Prostate gland (tissue), 2 donors: ENCODE measurements around the gene SON. TPM values are rescaled to one million over a fixed set of nuclear protein-coding genes. Genes with fewer than 3 reads are reported as not detected.
"Not testable (repeated sequence)": the region's sequence is repeated elsewhere in the genome, so short reads cannot be mapped to it uniquely, and the experiment has no call there.

ENCODE experiments used
- DNase-seq: peaks from one replicate; pipeline ENCODE4 v3.0.0-alpha.2; 2019; ENCODE audit warnings: low spot score
- H3K27ac ChIP-seq, 2 donors: fragments of 200-600 bp; sonication (generic); 2 replicates each; pipeline ENCODE4 v1.5.1; 2017 to 2019
- H3K27me3 ChIP-seq: fragments of 200-600 bp; sonication (generic); replicated peaks from 2 replicates; pipeline ENCODE4 v1.5.1; 2019; ENCODE audit not compliant: insufficient read depth
- H3K36me3 ChIP-seq, 2 donors: fragments of 200-600 bp; sonication (generic); 1 replicate in 1 of 2; 2 replicates in 1 of 2; pipeline versions ENCODE4 v1.5.1 to v1.8.1; 2017 to 2019
- H3K4me1 ChIP-seq: fragments of 200-600 bp; sonication (generic); replicated peaks from 2 replicates; pipeline ENCODE4 v1.5.1; 2019
- H3K4me3 ChIP-seq, 2 donors: fragments of 200-600 bp; sonication (generic); 2 replicates each; pipeline ENCODE4 v1.5.1; 2017 to 2019
- H3K9me3 ChIP-seq: fragments of 200-600 bp; sonication (generic); 2 replicates; pipeline ENCODE4 v1.5.1; 2017
- CTCF ChIP-seq, 4 experiments: fragments of 200-600 bp in 2 of 4; fragments of 450-650 bp in 2 of 4; sonication (generic) in 2 of 4; IDR thresholded peaks; 1 replicate in 3 of 4; 2 replicates in 1 of 4; pipeline ENCODE4 v1.5.1; 2016 to 2019; ENCODE audit warnings: antibody characterized with exemption in 4 of 4, mild to moderate bottlenecking in 2 of 4, moderate library complexity in 2 of 4
- POLR2A ChIP-seq: fragments of 450-650 bp; IDR thresholded peaks from one replicate; pipeline ENCODE4 v1.6.1; 2016; ENCODE audit warnings: antibody characterized with exemption, mild to moderate bottlenecking
- POLR2AphosphoS5 ChIP-seq: sonication (generic); formaldehyde crosslinking; IDR thresholded peaks from one replicate; pipeline ENCODE4 v1.6.1; 2017; ENCODE audit warnings: antibody characterized with exemption
- WGBS: methylation state at CpG from one replicate; pipeline ENCODE4 v1.1.5; 2018; 5-methylcytosine and 5-hydroxymethylcytosine counted together
- intact Hi-C: fragments of 100-400 bp; cut with DNase I; formaldehyde crosslinking; loops from one replicate; pipeline ENCODE4 v1.14.2; 2022
- total RNA-seq, 2 donors: library from RNA; depleted of rRNA; stranded (reverse); fragments of >200 nt; gene quantifications; one replicate each; pipeline ENCODE4 v1.1.0, GENCODE V29; 2016

Gene SON
- total RNA-seq, 2 donors from 2014 or later = 213 to 222 TPM

DNA sequence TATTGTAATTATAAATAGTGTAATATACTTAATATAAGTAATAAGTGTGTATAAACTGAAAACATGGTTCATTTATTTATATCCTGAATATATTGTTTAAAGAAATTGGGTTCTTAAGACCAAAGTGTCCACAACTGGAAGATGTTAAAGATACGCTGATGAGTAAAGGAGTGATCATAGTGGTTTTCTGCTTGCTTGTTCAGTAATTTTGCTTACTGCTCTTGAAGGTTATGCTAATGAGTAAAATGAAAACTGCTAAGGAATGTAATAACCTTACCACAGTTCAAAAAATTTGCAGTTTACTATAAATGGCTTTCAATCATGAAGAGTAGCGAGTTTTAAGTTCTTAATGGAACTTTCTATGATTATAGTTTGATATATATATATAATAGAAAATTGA lies 23.7 kb downstream of the SON start:
- Histone ChIP-seq H3K27me3 (no peaks in the 10 kb centered on the region), H3K4me1 (no peaks in the 10 kb centered on the region), H3K9me3 (no peaks in the 10 kb centered on the region), H3K4me3 (no peak overlapping the region), H3K36me3 (no peaks in the 10 kb centered on the region), H3K27ac (no peak overlapping the region)
- DNase-seq = no peak
- intact Hi-C loops = no loop called here
- TF ChIP-seq POLR2AphosphoS5 (no peak), POLR2A (no peak), CTCF (IDR thresholded peaks at IDR 0.05) (no peak)
- 98% methylated on average over 2 of the region's 2 CpGs for WGBS

DNA sequence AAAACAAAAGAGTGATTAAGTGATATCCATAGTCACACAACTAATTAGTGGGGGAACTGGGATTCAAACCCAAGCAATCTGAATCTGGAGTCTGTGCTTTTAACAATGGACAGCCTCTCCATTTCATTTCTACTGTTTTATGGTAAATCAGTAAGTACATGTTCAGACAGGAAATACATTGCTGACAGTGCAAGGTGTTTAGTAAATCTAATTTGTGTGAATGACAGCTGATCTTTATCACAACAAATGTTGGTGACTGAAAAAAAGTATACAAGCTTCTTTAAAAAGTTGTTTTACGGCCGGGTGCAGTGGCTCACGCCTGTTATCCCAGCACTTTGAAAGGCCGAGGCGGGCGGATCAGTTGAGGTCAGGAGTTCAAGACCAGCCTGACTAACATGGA lies 25.1 kb downstream of the SON start:
- TF ChIP-seq CTCF (IDR thresholded peaks at IDR 0.05) (no peak), POLR2AphosphoS5 (no peak), POLR2A (no peak)
- H3K36me3 ChIP-seq = no peaks in the 10 kb centered on the region
- 32% methylated on average over 6 of the region's 6 CpGs for WGBS
- H3K4me1 ChIP-seq = no peaks in the 10 kb centered on the region
- no peak overlapping the region for H3K27ac ChIP-seq
- intact Hi-C loops = no loop called here
- no peak for DNase-seq
- no peaks in the 10 kb centered on the region for H3K27me3 ChIP-seq
- H3K9me3 ChIP-seq = no peaks in the 10 kb centered on the region
- no peak overlapping the region for H3K4me3 ChIP-seq

DNA sequence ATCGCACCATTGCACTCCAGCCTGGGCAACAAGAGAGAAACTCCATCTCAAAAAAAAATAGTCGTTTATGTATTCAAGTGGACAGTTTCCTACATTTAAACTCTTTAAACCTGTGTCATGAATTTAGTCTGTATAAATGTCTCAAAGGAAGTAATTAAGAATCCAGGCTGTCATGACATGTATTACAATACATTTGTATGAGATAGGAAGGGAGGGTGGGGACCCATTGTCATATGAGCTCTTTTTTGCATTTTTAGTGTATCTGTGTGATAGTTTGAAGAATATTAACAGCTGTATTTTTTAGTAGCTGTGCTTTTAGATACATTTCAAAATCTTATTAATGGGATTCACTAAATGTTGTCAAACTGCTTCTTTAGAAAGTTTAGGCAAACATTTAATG lies 25.6 kb downstream of the SON start:
- H3K4me1 ChIP-seq = no peaks in the 10 kb centered on the region
- intact Hi-C loops = no loop called here
- no peaks in the 10 kb centered on the region for H3K36me3 ChIP-seq
- no peak for DNase-seq
- H3K27ac ChIP-seq = no peak overlapping the region
- 71% methylated on average over 2 of the region's 2 CpGs for WGBS
- no peaks in the 10 kb centered on the region for H3K27me3 ChIP-seq
- TF ChIP-seq POLR2AphosphoS5 (no peak), POLR2A (no peak), CTCF (IDR thresholded peaks at IDR 0.05) (no peak)
- no peak overlapping the region for H3K4me3 ChIP-seq
- no peaks in the 10 kb centered on the region for H3K9me3 ChIP-seq

DNA sequence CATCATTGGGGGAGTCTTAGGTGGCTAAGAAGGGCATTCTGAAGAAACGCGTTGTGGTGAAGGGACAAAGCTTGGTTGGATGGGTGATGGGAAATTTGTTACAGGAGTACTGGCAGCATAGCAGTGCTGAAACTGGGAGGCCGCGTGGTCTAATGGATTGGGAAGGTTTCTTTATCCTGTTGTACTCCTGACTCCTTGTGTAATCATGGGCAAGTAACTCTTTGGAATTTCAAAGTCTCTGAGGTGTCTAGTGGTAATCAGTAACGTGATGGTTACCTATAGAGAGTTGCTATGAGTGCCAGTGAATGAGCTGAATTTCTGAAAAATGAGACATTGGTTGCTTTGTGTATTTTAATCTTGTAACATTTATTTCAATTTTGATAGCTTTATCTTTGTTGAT lies 27.2 kb downstream of the SON start:
- no peak for DNase-seq
- Histone ChIP-seq H3K27ac (no peak overlapping the region), H3K4me3 (no peak overlapping the region), H3K36me3 (no peaks in the 10 kb centered on the region), H3K27me3 (no peaks in the 10 kb centered on the region), H3K4me1 (no peaks in the 10 kb centered on the region), H3K9me3 (no peaks in the 10 kb centered on the region)
- TF ChIP-seq POLR2A = no peak
- no peak for TF ChIP-seq POLR2AphosphoS5
- TF ChIP-seq CTCF (IDR thresholded peaks at IDR 0.05) = no peak
- WGBS = 87% methylated on average over 5 of the region's 5 CpGs
- intact Hi-C loops = no loop called here

DNA sequence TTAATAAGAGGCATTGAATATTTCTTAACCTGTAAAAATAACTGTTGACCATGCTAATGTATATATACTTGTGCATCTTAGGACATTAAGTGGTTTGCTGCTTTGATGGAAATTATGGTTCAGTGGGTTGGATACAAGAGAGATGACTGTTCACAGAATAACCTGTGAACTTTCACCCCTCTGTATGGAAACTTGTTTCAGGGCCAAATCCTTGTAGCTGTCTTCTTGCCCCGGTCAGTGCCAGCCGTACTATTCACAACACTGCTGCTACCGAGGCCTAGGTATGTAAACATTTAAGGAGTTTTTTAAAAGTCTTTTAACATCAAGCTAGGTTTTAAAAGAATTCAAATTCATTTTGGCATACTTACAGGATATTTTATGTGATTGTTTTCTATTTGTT lies 29.5 kb downstream of the SON start:
- WGBS = 32% methylated on average over 3 of the region's 3 CpGs
- H3K27ac ChIP-seq = no peak overlapping the region
- H3K9me3 ChIP-seq = no peaks in the 10 kb centered on the region
- DNase-seq = no peak
- intact Hi-C loops = no loop called here
- H3K36me3 ChIP-seq = no peaks in the 10 kb centered on the region
- H3K27me3 ChIP-seq = no peaks in the 10 kb centered on the region
- TF ChIP-seq CTCF (IDR thresholded peaks at IDR 0.05) = no peak
- TF ChIP-seq POLR2A = no peak
- TF ChIP-seq POLR2AphosphoS5 = no peak
- H3K4me3 ChIP-seq = no peak overlapping the region
- H3K4me1 ChIP-seq = no peaks in the 10 kb centered on the region

GRCh38 chr21:33576741-33577141 lies 33.9 kb downstream of the SON start:
- H3K36me3 ChIP-seq, H3K4me1 ChIP-seq, H3K27me3 ChIP-seq, DNase-seq, H3K27ac ChIP-seq, H3K9me3 ChIP-seq, intact Hi-C loops, H3K4me3 ChIP-seq: not testable (repeated sequence)
- 38% methylated on average over 2 of the region's 2 CpGs for WGBS
